Lower leg skin (tissue), 4 donors: ENCODE measurements around the gene NOMO2. TPM values are rescaled to one million over a fixed set of nuclear protein-coding genes. Genes with fewer than 3 reads are reported as not detected.
"Not testable (repeated sequence)": the region's sequence is repeated elsewhere in the genome, so short reads cannot be mapped to it uniquely, and the experiment has no call there.

ENCODE experiments used
- DNase-seq, 2 donors: peaks; one replicate each; pipeline ENCODE4 v3.0.0-alpha.2; 2019; ENCODE audit warnings: low spot score in 2 of 2
- H3K4me3 ChIP-seq: fragments of 200-600 bp; sonication (generic); 2 replicates; pipeline ENCODE4 v1.5.1; 2017; ENCODE audit warnings: mild to moderate bottlenecking, low read depth; ENCODE audit not compliant: poor library complexity, severe bottlenecking
- WGBS, 2 donors: methylation state at CpG; one replicate each; pipeline ENCODE4 v1.1.5; 2018; 5-methylcytosine and 5-hydroxymethylcytosine counted together
- intact Hi-C: fragments of 100-400 bp; cut with DNase I; formaldehyde crosslinking; loops from one replicate; pipeline ENCODE4 v1.15.0; 2023; ENCODE audit warnings: low total_unique reads
- total RNA-seq, 4 donors: library from RNA; depleted of rRNA; stranded (reverse); fragments of >200 nt; gene quantifications; one replicate each; pipeline ENCODE4 v1.1.0, GENCODE V29; 2016

Gene NOMO2
- total RNA-seq, 4 donors from 2014 or later = 45.1 to 84.4 (median 62.5) TPM

- H3K4me3 ChIP-seq, intact Hi-C loops, DNase-seq: not testable (repeated sequence)
- no CpG with 5 or more reads among the region's 15 CpGs for WGBS, 2 donors
These were observed 40.3 kb downstream of the NOMO2 start for GRCh38 chr16:18521445-18522181.

DNA sequence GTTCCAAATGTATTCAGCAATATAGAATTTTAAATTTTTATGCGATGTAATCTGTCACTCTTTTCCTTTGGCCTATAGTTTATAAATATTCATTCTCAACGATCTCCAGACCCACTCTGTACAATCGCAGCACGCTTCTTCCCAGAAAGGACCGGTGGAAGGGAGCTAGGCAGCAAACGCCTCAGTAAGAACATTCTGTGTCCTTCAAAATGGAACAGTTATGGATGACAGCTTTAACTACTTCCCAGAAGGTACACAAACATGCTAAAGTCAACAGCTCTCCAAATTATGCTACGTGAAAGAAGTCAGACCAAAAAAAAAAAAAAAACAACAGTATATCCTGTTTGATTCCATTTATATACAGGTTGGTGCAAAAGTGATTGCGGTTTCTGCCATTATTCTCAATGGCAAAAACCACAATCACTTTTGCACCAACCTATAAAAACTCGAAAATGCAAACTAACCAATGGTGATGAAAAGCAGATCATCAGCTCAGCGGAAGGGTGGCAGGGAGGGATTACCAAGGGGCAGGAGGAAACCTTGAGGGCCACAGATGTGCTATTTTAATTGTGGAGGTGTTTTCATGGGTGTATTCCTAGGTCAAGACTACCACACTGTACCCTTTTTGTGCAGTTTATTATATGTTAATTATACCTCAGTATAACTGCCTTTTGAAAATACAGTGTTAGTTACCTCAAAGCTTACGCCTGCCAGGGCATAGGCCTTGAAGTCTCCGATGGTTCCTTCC lies 43.2 kb downstream of the NOMO2 start:
- DNase-seq, H3K4me3 ChIP-seq, intact Hi-C loops: not testable (repeated sequence)
- no CpG with 5 or more reads among the region's 12 CpGs for WGBS, 2 donors

- intact Hi-C loops, DNase-seq, H3K4me3 ChIP-seq: not testable (repeated sequence)
- no CpG with 5 or more reads among the region's 7 CpGs for WGBS, 2 donors
These were observed 63.5 kb downstream of the NOMO2 start for GRCh38 chr16:18498430-18498829.

DNA sequence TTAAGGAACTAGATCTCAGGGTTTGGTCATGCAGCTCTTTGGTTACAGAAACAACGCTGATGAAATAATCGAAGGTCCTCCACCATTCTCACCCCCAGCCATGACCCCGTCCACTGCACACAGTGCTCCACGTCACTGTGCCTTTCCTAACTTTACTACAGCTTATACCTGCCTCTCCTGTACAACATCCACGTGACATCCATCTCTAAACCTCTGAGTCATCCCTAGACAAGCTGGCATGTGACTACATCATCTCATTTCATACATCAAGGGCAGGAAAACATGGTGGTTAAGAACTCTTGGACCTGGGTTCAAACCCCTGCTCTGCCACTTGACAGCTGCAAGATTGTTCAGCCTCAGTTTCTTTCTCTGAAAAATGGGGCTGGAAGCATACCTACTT lies 64.9 kb downstream of the NOMO2 start:
- no CpG with 5 or more reads among the region's 5 CpGs for WGBS, 2 donors
- intact Hi-C loops, DNase-seq, H3K4me3 ChIP-seq: not testable (repeated sequence)

GRCh38 chr16:18492118-18492897 lies 69.6 kb downstream of the NOMO2 start:
- 100% methylated on average over 1 of the region's 11 CpGs; no CpG with 5 or more reads in 1 of the 2 donors for WGBS, 2 donors
- DNase-seq, intact Hi-C loops, H3K4me3 ChIP-seq: not testable (repeated sequence)

- WGBS, 2 donors = no CpG with 5 or more reads among the region's 8 CpGs
- DNase-seq, H3K4me3 ChIP-seq, intact Hi-C loops: not testable (repeated sequence)
These were observed 125.9 kb downstream of the NOMO2 start for GRCh38 chr16:18436025-18436424.

GRCh38 chr16:18415827-18416226 lies 146.1 kb downstream of the NOMO2 start:
- intact Hi-C loops, DNase-seq, H3K4me3 ChIP-seq: not testable (repeated sequence)
- WGBS, 2 donors = no CpG with 5 or more reads among the region's 7 CpGs

GRCh38 chr16:18409532-18410293 lies 152.2 kb downstream of the NOMO2 start:
- intact Hi-C loops, H3K4me3 ChIP-seq, DNase-seq: not testable (repeated sequence)
- WGBS, 2 donors = no CpG with 5 or more reads among the region's 11 CpGs

- DNase-seq, H3K4me3 ChIP-seq, intact Hi-C loops: not testable (repeated sequence)
- no CpG with 5 or more reads among the region's 88 CpGs for WGBS, 2 donors
These were observed 159.8 kb downstream of the NOMO2 start for GRCh38 chr16:18401851-18402657.

GRCh38 chr16:18401159-18401558 lies 160.7 kb downstream of the NOMO2 start:
- peak; percentile 28 to 91 for DNase-seq
- intact Hi-C loops = not testable (repeated sequence)
- WGBS, 2 donors = no CpG with 5 or more reads among the region's 38 CpGs
- H3K4me3 ChIP-seq = peak overlapping the region; percentile 32

DNA sequence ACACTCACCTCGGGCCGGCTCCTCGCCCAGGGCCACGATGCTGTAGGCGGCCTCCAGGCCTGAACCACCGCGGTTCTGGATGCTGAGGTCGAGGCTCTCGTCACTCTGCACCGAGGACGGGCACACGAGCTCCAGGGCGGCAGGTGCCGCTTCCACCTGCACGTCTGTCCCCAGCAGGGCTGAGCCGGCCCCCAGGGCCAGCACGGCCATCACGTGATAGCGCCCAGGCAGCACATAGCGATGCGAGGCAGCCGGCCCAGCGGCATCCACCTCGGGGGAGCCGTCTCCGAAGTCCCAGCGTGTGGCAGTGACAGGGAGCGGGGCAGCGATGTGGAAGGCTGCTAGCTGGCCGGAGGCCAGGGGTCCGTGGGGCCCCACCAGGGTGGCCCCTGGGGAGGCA lies 167.5 kb downstream of the NOMO2 start:
- peak in 1 of 2 donors; percentile 46 for DNase-seq
- intact Hi-C loops, H3K4me3 ChIP-seq: not testable (repeated sequence)
- WGBS, 2 donors = no CpG with 5 or more reads among the region's 31 CpGs

GRCh38 chr16:18387767-18388166 lies 174.1 kb downstream of the NOMO2 start:
- H3K4me3 ChIP-seq, intact Hi-C loops, DNase-seq: not testable (repeated sequence)
- no CpG with 5 or more reads among the region's 43 CpGs for WGBS, 2 donors

DNA sequence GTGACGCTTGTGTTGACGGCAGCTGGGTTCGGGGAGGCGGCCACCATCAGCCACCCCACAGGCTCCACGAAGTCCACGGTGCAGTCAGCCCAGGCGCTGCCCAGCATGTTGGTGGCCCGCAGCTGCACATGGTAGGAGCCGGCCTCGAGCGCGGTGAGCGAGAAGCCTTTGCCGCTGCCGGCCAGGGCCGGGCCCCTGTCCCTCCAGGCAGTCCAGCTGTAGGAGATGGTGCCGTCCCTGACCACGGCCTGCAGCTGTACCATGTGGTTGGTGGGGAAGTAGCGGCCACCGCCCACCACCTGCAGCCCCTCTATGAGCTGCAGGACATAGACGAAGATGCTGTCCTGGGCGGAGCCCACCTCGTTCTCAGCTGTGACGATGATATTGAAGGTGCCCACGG lies 175.4 kb downstream of the NOMO2 start:
- DNase-seq = peak in 1 of 2 donors; percentile 6

More for the DNA sequence above, 175.4 kb downstream of the NOMO2 start:
- intact Hi-C loops, H3K4me3 ChIP-seq: not testable (repeated sequence)
- WGBS, 2 donors = 96% methylated on average over 17 of the region's 25 CpGs; no CpG with 5 or more reads in 1 of the 2 donors
